HEK293 (cell line): Measurements from ENCODE around the gene GFI1.

Experiments
- CTCF ChIA-PET: fragments of 350-600 bp; formaldehyde crosslinking; extraction: SDS; loops from one replicate; lab custom pipeline; 2021; ENCODE audit warnings: antibody characterized with exemption; lab: Yijun Ruan, JAX
- POLR2A ChIA-PET: fragments of 300-600 bp; formaldehyde crosslinking; extraction: SDS; loops from one replicate; lab custom pipeline; 2020; ENCODE audit warnings: antibody characterized with exemption, inconsistent platforms; lab: Yijun Ruan, JAX
- H3K27ac ChIP-seq: fragments of 200-500 bp; sonication (Bioruptor generic); 2 replicates; pipeline ENCODE4 v1.5.1; 2014; ENCODE audit warnings: low read depth, low read length, control low read depth, inconsistent platforms; ENCODE audit errors: extremely low read depth
- H3K36me3 ChIP-seq, 2 experiments: fragments of 200-500 bp in 1 of 2; sonication (Bioruptor generic) in 1 of 2; 1 replicate in 1 of 2; 2 replicates in 1 of 2; pipeline ENCODE4 v1.5.1; 2014 to 2017; ENCODE audit warnings: inconsistent platforms in 2 of 2, low read length in 2 of 2; ENCODE audit not compliant: control insufficient read depth in 2 of 2, insufficient read depth in 1 of 2
- H3K4me1 ChIP-seq: fragments of 200-500 bp; sonication (Bioruptor generic); 2 replicates; pipeline ENCODE4 v1.5.1; 2014; ENCODE audit warnings: mild to moderate bottlenecking, low read length, inconsistent platforms; ENCODE audit not compliant: control insufficient read depth, insufficient read depth
- H3K4me3 ChIP-seq: 2 replicates; pipeline ENCODE4 v1.5.1; 2011; ENCODE audit warnings: low read depth, mild to moderate bottlenecking, control low read depth, low read length, moderate library complexity
- H3K9me3 ChIP-seq: fragments of 200-500 bp; sonication (Bioruptor generic); 2 replicates; pipeline ENCODE4 v1.5.1; 2014; ENCODE audit warnings: low read depth, low read length, inconsistent platforms; ENCODE audit not compliant: control insufficient read depth, insufficient read depth
- FEZF1 ChIP-seq: fragments of 450-650 bp; formaldehyde crosslinking; IDR thresholded peaks from 2 replicates; pipeline ENCODE4 v1.5.1; 2016; ENCODE audit warnings: missing biosample characterization, missing genetic modification characterization
- GFI1B ChIP-seq: fragments of 450-650 bp; formaldehyde crosslinking; IDR thresholded peaks from 2 replicates; pipeline ENCODE4 v1.5.1; 2016; ENCODE audit warnings: missing biosample characterization, missing genetic modification characterization
- HOXC10 ChIP-seq: sonication (generic); formaldehyde crosslinking; IDR thresholded peaks from 2 replicates; pipeline ENCODE4 v1.8.1; 2023; ENCODE audit warnings: mild to moderate bottlenecking, missing genetic modification reagents
- KLF1 ChIP-seq: fragments of 450-650 bp; formaldehyde crosslinking; IDR thresholded peaks from 2 replicates; pipeline ENCODE4 v1.5.1; 2016; ENCODE audit warnings: missing biosample characterization, missing genetic modification characterization
- MZF1 ChIP-seq: fragments of 450-650 bp; formaldehyde crosslinking; IDR thresholded peaks from 2 replicates; pipeline ENCODE4 v1.5.1; 2017; ENCODE audit warnings: missing biosample characterization, missing genetic modification characterization, borderline replicate concordance
- ZNF133 ChIP-seq: fragments of 450-650 bp; formaldehyde crosslinking; IDR thresholded peaks from 2 replicates; pipeline ENCODE4 v1.5.1; 2016; ENCODE audit warnings: missing biosample characterization, missing genetic modification characterization
- ZNF223 ChIP-seq: fragments of 450-650 bp; formaldehyde crosslinking; IDR thresholded peaks from 2 replicates; pipeline ENCODE4 v1.5.1; 2016; ENCODE audit warnings: missing biosample characterization, missing genetic modification characterization
- ZNF266 ChIP-seq: fragments of 450-650 bp; formaldehyde crosslinking; IDR thresholded peaks from 2 replicates; pipeline ENCODE4 v1.5.1; 2016; ENCODE audit warnings: missing biosample characterization, missing genetic modification characterization, low read depth
- ZNF350 ChIP-seq: fragments of 450-650 bp; formaldehyde crosslinking; IDR thresholded peaks from 2 replicates; pipeline ENCODE4 v1.5.0; 2017; ENCODE audit warnings: missing biosample characterization, mild to moderate bottlenecking, missing genetic modification characterization
- ZNF391 ChIP-seq: fragments of 450-650 bp; formaldehyde crosslinking; IDR thresholded peaks from 2 replicates; pipeline ENCODE4 v1.5.1; 2016; ENCODE audit warnings: low read depth, missing biosample characterization, missing genetic modification characterization, borderline replicate concordance
- ZNF548 ChIP-seq: fragments of 450-650 bp; formaldehyde crosslinking; IDR thresholded peaks from 2 replicates; pipeline ENCODE4 v1.5.1; 2016; ENCODE audit warnings: missing biosample characterization, missing genetic modification characterization
- ZNF561 ChIP-seq: fragments of 450-650 bp; IDR thresholded peaks from 2 replicates; pipeline ENCODE4 v1.5.1; 2018; ENCODE audit warnings: missing biosample characterization, missing genetic modification characterization, borderline replicate concordance
- ZNF76 ChIP-seq: fragments of 450-650 bp; formaldehyde crosslinking; IDR thresholded peaks from 2 replicates; pipeline ENCODE4; 2016; ENCODE audit warnings: low read depth, missing biosample characterization, missing genetic modification characterization, borderline replicate concordance
- ZNF830 ChIP-seq: fragments of 450-650 bp; IDR thresholded peaks from 2 replicates; pipeline ENCODE4 v1.5.0; 2018; ENCODE audit warnings: missing biosample characterization, missing genetic modification characterization, low read depth, mild to moderate bottlenecking, moderate library complexity
- ZSCAN30 ChIP-seq: fragments of 450-650 bp; IDR thresholded peaks from 2 replicates; pipeline ENCODE4 v1.5.1; 2018; ENCODE audit warnings: missing biosample characterization, mild to moderate bottlenecking, missing genetic modification characterization, moderate library complexity
- TF ChIP-seq, protein P1 (sequence below): fragments of 450-650 bp; formaldehyde crosslinking; IDR thresholded peaks from 2 replicates; pipeline ENCODE4 v1.5.1; 2017; ENCODE audit warnings: missing biosample characterization, mild to moderate bottlenecking, missing genetic modification characterization, moderate library complexity
- TF ChIP-seq, protein P2 (sequence below): fragments of 450-650 bp; formaldehyde crosslinking; IDR thresholded peaks from 2 replicates; pipeline ENCODE4 v1.5.1; 2016; ENCODE audit warnings: missing biosample characterization, missing genetic modification characterization
- TF ChIP-seq, protein P3 (sequence below): fragments of 450-650 bp; formaldehyde crosslinking; IDR thresholded peaks from 2 replicates; pipeline ENCODE4 v1.5.1; 2017; ENCODE audit warnings: missing biosample characterization, missing genetic modification characterization
- TF ChIP-seq, protein P4 (sequence below): fragments of 450-650 bp; formaldehyde crosslinking; IDR thresholded peaks from 2 replicates; pipeline ENCODE4 v1.5.1; 2016; ENCODE audit warnings: missing biosample characterization, missing genetic modification characterization, borderline replicate concordance
- TF ChIP-seq, protein P5 (sequence below): fragments of 450-650 bp; formaldehyde crosslinking; IDR thresholded peaks from 2 replicates; pipeline ENCODE4 v1.5.1; 2016; ENCODE audit warnings: missing biosample characterization, missing genetic modification characterization

GFI1 gene

DNA sequence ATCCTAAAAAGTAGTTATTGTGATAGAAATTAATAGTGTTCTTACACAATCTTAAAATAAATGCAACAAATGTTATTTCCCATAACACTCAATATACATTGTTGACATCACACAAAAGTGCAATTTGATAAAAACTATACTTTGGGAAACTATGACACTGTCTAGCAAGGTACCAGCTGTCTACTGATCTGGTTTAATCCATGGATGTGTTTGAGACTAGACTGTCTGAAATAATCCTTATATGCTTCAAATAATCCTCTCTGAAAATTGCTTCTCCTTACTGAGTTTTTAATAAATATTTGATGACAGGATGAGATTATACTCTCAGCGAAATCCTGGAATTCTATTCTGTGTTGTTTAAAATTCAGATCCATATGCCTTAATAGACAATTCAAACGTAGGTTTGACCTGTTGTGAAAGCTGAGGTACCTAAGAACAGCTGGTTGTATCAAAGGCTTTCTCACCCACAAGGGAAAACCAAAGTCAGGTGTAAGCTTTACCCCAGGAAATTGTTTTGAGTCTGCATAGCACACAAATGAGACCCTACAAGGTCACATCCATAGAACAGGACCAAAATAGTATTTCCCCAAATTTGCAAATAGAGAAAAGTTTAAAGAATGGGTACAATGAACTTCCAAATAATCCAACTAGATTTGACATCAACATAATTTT lies 8.8 kb upstream of the GFI1 start:
- CTCF ChIA-PET: interaction anchor here (0.7 kb wide), 1 partner anchor 8 kb away, joined by 4 read pairs; no protein-coding TSS in a partner anchor
- no peak for TF ChIP-seq ZNF548 (tag by site-specific recombination)
- TF ChIP-seq, protein P1, sequence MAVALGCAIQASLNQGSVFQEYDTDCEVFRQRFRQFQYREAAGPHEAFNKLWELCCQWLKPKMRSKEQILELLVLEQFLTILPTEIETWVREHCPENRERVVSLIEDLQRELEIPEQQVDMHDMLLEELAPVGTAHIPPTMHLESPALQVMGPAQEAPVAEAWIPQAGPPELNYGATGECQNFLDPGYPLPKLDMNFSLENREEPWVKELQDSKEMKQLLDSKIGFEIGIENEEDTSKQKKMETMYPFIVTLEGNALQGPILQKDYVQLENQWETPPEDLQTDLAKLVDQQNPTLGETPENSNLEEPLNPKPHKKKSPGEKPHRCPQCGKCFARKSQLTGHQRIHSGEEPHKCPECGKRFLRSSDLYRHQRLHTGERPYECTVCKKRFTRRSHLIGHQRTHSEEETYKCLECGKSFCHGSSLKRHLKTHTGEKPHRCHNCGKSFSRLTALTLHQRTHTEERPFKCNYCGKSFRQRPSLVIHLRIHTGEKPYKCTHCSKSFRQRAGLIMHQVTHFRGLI (tag by site-specific recombination): no peak
- TF ChIP-seq HOXC10: no peak
- no peak for TF ChIP-seq ZNF223 (tag by site-specific recombination)
- no peak for TF ChIP-seq ZNF391 (tag by site-specific recombination)
- TF ChIP-seq ZNF266 (tag by site-specific recombination): no peak
- TF ChIP-seq, protein P2, sequence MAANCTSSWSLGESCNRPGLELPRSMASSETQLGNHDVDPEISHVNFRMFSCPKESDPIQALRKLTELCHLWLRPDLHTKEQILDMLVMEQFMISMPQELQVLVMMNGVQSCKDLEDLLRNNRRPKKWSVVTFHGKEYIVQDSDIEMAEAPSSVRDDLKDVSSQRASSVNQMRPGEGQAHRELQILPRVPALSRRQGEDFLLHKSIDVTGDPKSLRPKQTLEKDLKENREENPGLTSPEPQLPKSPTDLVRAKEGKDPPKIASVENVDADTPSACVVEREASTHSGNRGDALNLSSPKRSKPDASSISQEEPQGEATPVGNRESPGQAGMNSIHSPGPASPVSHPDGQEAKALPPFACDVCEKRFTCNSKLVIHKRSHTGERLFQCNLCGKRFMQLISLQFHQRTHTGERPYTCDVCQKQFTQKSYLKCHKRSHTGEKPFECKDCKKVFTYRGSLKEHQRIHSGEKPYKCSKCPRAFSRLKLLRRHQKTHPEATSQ (tag by site-specific recombination): no peak
- TF ChIP-seq GFI1B (tag by site-specific recombination): no peak
- no peak for TF ChIP-seq ZNF350 (tag by site-specific recombination)
- TF ChIP-seq ZNF76 (tag by site-specific recombination): no peak
- TF ChIP-seq, protein P3, sequence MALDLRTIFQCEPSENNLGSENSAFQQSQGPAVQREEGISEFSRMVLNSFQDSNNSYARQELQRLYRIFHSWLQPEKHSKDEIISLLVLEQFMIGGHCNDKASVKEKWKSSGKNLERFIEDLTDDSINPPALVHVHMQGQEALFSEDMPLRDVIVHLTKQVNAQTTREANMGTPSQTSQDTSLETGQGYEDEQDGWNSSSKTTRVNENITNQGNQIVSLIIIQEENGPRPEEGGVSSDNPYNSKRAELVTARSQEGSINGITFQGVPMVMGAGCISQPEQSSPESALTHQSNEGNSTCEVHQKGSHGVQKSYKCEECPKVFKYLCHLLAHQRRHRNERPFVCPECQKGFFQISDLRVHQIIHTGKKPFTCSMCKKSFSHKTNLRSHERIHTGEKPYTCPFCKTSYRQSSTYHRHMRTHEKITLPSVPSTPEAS: no peak
- no peak for TF ChIP-seq MZF1 (tag by site-specific recombination)
- TF ChIP-seq ZNF830: no peak
- TF ChIP-seq, protein P4, sequence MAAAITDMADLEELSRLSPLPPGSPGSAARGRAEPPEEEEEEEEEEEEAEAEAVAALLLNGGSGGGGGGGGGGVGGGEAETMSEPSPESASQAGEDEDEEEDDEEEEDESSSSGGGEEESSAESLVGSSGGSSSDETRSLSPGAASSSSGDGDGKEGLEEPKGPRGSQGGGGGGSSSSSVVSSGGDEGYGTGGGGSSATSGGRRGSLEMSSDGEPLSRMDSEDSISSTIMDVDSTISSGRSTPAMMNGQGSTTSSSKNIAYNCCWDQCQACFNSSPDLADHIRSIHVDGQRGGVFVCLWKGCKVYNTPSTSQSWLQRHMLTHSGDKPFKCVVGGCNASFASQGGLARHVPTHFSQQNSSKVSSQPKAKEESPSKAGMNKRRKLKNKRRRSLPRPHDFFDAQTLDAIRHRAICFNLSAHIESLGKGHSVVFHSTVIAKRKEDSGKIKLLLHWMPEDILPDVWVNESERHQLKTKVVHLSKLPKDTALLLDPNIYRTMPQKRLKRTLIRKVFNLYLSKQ (tag by site-specific recombination): no peak
- TF ChIP-seq ZNF561 (tag by site-specific recombination): no peak
- no peak for TF ChIP-seq ZNF133 (tag by site-specific recombination)
- TF ChIP-seq, protein P5, sequence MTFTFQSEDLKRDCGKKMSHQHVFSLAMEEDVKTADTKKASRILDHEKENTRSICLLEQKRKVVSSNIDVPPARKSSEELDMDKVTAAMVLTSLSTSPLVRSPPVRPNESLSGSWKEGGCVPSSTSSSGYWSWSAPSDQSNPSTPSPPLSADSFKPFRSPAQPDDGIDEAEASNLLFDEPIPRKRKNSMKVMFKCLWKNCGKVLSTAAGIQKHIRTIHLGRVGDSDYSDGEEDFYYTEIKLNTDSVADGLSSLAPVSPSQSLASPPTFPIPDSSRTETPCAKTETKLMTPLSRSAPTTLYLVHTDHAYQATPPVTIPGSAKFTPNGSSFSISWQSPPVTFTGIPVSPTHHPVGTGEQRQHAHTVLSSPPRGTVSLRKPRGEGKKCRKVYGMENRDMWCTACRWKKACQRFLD: no peak
- TF ChIP-seq ZSCAN30: no peak
- TF ChIP-seq FEZF1 (tag by site-specific recombination): no peak
- TF ChIP-seq KLF1 (tag by site-specific recombination): no peak
- no peaks in the 10 kb centered on the region for H3K9me3 ChIP-seq
- no peak overlapping the region for H3K27ac ChIP-seq
- POLR2A ChIA-PET: no interaction called here
- no peaks in the 10 kb centered on the region for H3K36me3 ChIP-seq
- no peak overlapping the region for H3K4me3 ChIP-seq
- no peaks in the 10 kb centered on the region for H3K4me1 ChIP-seq
